NCI-H2227 (cell line): ENCODE data around the gene PCGF6.

Experiments
- DNase-seq: peaks from one replicate; lab custom pipeline; 2025; ENCODE audit not compliant: unreplicated experiment; lab: John Stamatoyannopoulos, UW

Gene PCGF6

DNA sequence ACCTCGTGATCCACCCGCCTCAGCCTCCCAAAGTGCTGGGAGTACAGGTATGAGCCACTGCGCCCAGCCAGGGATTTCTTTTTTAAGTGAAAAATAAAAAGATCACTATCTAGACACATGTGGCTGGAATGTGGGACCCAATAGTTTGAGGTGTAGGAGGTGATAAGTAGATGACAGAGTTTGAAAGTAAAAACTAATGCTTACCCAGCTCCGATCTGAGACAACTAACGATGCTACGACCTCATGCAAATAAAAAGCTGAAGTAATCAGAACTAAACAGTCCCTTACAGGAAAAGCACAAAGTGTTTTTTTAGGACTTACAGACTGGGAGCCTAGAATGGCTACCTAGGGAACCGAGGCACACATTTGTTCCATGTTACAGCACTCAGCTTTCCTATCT is 23.0 kb downstream of the PCGF6 start:
- no peak for DNase-seq

DNA sequence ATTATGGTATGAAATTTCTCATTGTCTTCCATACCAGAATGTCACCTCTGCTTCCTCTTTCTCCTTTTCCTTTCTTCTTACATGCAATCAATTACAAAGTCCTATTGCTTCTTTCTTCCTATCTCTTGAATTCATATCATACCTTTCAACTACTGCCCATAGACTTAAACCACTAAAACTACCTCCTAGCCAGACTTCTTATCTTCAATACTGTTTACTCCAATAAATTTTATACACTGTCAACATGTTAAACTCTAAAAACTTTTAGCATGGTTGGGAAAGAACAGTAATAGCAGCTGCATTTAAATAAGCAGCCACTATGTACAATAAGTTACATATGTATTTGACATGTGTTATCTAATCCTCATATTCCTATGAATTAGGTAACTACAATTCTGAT is 34.9 kb downstream of the PCGF6 start:
- no peak for DNase-seq

DNA sequence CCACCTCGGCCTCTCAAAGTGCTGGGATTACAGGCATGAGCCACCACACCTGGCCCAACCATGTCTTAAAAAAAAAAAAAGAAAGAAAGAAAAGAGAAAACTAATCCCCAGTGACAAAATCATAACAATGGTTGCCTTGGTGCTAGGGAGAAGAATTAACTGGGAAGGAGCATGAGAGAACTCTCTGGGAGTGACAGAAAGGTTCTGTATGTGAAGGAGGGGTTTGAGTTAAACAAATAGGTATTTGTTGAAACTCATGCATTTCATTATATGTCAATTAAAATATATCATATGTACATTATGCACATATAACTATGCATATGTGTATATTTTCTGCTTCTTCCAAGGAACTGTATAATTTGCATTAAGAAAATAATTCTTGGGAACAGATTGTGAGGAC is 40.7 kb downstream of the PCGF6 start:
- DNase-seq: no peak

DNA sequence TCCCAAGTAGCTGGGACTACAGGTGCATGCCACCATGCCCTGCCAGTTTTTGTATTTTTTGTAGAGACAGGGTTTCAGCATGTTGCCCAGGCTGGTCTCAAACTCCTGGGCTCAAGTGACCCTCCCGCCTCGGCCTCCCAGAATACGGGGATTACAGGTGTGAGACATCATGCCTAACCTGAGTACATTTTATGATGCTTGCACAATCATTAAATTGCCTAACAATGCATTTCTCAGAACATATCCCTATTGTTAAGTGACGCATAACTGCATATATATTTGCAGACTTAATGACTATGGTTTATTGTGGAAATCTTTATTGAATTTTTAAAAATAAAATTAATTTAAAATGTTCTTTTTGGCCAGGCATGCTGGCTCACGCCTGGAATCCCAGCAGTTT is 43.3 kb downstream of the PCGF6 start:
- DNase-seq: no peak

DNA sequence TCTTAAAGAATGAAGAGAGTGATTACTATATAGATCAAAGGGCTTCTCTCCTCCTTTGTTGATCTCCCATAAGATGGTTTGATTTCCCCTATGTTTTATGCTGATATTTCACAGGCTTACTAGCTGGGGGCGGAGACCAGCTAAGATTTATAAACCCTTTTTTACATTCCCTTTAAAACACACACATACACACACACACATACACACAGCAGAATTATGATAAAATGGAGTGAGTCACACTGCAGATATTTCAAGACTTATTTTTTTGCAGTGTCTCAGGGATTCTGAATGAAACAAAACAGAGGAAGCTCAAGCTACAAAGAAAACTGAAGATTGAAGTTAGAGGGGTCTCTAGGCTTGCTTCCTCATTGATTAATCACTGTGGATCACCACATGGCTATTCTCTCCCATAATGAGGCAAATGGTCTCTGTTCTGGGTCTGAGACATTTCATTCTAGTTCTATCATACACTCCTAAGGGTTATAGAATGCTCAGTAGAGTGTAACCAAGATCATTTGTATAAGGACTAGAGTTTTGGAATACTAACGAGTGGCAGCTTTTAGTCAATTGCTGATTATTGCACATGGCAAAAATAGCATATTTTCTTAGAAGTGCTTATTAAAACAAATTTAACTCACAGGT is 55.4 kb downstream of the PCGF6 start:
- peak; percentile 5 for DNase-seq

DNA sequence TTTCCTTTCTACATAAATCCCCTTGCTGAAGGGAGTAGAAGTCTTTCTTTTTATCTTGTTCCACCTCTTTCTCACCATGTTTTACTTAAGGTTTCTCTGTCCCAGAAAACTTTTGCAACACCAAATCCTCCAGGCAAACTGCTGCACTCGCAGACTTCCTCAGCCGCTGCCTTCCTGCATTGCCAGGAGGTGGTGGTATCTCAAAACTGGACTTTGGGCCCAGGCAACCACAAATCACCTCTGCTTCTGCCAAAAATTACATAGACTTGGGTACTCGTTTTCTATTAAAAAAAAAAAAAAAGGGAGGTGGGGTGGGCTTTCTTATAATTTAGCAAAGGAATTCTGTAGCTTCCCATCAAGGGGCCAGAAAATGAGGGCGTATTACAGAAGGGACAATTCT is 59.4 kb downstream of the PCGF6 start:
- no peak for DNase-seq

DNA sequence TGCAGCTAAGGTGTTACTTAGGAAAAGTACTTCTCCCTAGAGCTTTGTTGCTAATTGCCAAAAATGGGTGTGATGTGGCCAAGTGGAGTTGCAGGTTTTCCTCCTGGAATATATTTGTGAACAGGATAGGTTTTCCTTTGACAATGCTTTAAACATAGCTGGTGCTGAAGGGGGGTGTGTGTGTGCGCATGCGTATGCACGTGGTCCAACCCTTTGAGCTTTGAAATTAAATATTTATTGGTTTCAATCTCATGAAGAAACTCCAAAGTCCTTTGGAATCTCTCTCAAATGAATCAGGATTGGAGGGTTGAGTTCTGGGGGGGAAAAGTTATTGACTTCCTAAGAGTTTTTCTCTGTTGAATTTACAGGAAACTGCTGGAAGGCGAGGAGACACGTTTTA is 62.9 kb downstream of the PCGF6 start:
- DNase-seq: no peak

DNA sequence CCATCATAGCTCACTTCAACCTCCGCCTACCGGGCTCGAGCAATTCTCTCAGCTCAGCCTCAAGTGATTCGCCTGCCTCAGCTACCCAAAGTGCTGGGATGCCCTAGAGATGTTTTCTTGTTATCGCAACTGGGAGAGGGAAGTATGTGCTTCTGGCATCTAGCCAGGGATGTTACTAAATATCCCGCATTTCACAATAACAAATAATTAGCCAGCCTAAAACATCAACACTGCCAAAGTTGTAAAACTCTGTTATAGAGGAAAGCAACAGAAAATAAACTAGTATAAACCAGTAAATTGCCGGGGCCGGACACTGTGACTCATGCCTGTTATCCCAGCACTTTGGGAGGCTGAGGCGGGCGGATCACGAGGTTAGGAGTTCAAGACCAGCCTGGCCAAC is 66.8 kb downstream of the PCGF6 start:
- no peak for DNase-seq

DNA sequence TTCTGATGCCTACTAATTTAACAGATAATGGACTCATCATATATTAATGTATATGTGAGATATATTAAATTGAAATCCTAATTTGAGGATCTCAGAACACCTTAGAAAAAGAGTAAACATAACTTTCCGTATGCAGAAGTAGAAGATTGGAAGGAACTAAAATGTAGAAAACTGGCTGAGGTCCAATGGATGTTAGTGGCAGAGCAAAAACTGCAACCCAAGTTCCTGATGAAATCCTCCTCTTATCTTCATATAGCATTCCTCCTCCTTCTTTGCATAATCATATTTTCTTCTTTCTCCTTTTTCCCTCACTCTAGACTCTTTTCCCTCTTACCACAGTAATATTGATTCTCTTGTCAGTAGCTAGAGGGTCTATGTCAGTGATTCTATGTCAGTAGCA is 68.0 kb downstream of the PCGF6 start:
- no peak for DNase-seq

DNA sequence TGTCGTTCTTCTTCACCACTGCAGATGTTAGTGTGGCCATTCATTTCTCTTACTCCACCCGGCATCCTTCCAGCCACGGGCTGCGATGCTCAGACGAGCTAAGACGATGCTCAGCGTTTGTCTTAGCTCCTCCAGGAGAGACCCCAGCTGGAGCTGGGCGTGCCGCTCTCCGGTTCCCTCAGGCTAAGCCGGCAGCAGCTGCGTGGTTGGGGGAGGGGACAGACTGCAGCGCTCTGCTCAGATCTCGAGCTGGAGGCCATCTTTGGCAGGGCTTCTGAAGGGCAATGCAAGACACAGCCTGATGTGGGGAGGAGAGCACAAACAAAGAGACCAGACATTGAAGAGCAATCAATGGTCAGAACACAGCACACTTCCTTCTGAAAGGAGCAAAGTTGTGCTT is 69.2 kb downstream of the PCGF6 start:
- peak; percentile 92 for DNase-seq

DNA sequence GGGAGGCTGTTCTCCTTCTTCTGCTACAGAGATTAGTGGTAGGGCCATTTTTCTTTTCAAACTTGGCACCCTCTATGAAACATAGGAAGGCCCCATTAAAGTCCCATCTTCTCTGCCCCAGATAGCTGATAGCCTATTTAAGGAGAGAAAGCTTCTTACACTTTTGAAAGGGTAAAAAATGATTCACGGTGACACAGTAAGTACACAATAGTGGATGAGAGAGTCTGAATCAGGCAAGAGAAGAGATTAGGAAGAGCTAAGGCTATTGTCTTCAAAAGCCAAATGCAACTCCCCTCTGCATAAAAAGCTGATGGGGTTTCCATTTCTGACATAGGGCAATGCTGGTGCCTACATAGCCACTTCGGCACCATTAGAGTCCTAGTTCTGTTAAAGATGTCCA is 70.4 kb downstream of the PCGF6 start:
- no peak for DNase-seq

DNA sequence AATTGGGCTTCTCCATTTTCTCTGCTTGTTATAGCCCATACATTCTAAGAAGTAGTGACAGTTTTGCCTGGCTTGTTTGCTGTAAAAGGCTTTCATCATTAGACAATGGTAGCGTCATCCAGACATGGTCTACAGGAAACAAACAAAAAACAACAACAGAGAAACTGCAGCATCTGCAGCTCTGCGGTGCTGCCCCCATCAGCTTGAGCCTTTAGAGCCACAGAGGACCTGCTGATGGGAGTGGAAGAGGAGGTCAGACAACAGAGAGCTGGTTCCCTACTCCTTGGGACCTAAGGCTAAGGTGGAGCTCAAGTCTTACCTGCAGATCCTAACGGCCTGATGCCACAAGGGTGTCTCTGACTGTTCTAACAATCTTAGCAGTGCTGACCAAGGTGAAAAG is 70.9 kb downstream of the PCGF6 start:
- DNase-seq: peak; percentile 6

DNA sequence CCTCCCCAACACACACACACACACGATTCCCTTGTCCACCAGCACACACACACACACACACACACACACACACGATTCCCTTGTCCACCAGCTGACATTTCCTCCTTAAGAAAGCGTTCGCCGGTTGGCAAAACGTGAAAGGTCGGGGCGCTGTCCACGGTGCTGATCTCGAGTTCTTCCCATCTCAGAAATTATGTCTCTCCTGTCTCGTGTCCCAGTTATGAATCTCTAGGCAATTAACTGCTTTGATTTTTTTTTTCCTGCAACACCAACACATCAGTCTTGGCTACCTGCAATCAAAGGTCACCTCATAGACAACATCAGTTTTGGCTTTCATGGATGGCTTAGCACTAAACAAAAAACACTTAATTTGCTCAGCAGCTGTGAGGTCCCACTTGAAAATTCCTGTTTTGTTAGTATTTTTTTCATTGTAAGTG is 72.1 kb downstream of the PCGF6 start:
- DNase-seq: peak; percentile 49

DNA sequence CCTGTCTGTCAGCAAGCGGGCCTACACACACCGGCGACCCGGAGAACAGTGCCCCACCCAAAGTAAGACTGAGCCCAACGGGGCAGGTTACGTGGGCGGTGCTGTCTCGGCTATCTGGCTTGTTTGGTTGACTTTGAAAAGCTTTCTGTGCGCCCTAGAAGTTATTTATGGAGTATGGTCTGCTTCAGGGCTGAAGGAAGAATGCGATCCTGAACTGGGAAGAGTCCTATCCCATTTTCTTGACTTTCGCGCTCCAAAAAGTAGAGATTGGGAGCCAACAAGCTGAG is 72.5 kb downstream of the PCGF6 start:
- no peak for DNase-seq

DNA sequence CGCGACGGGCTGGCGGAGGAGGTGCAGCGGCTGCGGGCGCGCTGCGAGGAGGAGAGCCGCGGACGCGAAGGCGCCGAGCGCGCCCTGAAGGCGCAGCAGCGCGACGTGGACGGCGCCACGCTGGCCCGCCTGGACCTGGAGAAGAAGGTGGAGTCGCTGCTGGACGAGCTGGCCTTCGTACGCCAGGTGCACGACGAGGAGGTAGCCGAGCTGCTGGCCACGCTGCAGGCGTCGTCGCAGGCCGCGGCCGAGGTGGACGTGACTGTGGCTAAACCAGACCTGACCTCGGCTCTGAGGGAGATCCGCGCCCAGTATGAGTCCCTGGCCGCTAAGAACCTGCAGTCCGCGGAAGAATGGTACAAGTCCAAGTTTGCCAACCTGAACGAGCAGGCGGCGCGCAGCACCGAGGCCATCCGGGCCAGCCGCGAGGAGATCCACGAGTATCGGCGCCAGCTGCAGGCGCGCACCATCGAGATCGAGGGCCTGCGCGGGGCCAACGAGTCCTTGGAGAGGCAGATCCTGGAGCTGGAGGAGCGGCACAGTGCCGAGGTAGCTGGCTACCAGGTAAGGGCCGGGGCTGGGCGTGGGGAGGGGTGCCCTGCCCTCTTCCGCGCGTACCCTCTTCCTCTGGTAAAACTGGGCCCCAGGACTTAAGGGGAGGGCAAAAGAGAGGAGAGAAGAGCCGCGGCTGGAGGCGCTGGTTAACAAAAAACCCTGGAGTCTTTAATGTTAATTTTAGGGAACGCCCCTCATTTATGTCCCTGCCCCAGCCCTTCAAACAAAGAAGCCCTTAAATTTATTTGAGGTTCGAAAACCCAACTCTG is 73.0 kb downstream of the PCGF6 start:
- DNase-seq: peak; percentile 24

DNA sequence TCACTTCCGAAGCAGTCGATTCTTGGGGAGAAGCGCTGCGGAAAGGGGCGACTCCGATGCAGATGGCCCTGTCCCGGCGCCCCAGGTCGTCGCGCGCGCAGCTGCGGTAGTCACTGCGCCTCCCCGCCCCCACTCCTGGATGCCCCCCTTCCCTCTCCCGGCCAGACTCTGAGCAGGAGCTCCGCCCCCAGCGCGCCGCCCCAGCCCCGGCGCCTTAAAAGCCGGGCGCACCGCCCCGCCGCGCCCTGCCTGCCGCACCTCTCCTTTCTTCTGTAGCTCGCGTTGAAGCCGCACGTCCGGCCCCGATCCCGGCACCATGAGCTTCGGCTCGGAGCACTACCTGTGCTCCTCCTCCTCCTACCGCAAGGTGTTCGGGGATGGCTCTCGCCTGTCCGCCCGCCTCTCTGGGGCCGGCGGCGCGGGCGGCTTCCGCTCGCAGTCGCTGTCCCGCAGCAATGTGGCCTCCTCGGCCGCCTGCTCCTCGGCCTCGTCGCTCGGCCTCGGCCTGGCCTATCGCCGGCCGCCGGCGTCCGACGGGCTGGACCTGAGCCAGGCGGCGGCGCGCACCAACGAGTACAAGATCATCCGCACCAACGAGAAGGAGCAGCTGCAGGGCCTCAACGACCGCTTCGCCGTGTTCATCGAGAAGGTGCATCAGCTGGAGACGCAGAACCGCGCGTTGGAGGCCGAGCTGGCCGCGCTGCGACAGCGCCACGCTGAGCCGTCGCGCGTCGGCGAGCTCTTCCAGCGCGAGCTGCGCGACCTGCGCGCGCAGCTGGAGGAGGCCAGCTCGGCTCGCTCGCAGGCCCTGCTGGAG is 73.8 kb downstream of the PCGF6 start, which contains the start of gene INA:
Gene INA (plus strand): TSS at position 243 of the 817 bp plus-strand sequence. CDS start 74 bp downstream, at position 317.
- peak; percentile 88 for DNase-seq

DNA sequence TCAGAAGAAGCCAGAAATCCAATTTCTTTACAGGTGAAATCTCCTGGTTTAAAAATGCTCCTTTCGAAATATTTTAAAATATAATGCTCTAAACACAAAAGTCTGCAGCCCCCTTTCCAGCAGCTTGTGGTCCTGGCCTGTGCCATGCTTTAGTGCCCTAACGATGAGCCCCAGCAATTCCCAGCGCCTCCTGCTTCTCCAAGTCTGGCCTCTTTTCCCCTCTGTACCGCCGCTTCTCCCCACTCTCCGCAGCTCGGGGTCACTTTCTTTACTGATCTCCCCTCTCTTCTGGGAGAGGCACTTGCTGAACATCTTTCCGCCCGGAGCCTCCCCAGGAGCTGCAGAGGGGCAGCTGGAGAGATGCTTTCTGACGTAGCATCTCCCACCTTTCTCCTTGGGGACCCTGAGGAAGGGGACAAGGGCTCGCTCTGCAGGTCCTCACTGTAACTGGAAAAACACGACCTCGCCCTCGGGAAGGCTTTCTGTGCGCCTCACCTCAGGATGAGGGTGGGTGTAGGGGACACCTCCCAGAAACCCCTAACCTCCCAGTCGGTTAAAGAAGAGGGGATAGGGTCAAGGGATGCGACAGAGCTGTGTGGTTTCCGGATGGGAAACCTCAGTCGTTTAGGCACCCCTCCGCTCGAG is 74.6 kb downstream of the PCGF6 start:
- DNase-seq: no peak

DNA sequence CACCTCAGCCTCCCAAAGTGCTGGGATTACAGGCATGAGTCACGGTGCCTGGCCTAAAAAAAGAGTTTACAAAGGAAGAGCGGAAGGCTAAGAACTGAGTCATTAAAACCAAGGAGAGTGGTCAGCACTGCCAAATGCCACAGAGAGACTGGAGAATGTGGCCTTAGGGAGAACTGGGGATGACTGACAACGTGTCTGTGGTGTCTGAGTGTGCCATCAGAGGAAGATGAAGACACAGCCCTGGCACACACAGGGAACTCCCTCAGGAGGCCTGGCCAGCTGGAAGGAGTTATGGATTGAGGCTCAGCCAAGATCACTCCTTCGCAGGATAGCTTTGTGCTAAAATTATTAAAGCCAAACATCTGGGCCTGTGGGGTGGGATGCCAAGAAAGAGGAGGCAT is 77.9 kb downstream of the PCGF6 start:
- no peak for DNase-seq

DNA sequence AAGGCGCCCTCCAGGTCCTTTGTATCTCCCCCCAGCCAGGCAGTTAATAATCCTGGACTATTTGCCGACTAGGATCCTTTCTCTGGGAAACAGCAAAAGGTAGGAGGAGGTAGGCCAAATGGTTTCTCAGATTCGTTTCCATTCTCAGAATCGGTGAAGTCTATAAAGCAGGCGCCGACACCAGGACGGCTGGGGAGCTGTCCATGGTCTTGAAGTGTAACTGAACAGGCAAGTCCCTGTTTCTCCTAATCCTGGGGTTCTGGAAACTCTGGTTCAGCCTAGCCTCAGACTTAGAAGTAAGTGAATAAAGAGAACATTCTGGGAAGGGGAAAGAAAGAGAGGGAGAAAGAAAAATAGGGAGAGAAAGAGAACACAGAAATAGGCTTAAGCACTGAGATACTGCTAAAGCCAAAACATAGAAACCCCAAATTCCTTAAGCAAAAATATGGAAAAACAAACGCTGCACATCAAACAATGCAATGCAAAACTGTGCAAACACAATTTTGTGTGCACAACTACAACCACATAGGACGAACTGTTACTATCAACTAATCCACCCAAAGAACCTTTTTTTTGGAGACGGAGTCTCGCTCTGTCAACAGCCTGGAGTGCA is 85.1 kb downstream of the PCGF6 start:
- DNase-seq: no peak

DNA sequence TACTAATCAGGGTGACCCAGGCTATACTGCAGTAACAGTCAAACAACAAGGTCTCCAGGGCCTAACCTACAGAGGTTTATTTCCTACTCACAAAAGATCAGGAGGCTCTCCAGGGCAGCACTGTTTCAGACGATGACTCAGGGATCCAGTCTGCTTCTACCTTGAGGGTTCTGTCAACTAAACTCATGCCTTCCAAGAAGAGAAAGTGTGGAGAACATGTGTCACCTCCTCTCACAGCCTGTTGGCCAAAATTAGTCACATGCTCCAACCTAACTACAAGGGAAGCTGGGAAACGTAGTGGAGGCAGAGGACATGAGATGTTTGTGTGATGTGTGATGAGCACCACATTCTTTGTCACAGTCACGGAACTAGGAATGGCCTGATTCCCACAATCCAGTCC is 88.7 kb downstream of the PCGF6 start:
- no peak for DNase-seq

DNA sequence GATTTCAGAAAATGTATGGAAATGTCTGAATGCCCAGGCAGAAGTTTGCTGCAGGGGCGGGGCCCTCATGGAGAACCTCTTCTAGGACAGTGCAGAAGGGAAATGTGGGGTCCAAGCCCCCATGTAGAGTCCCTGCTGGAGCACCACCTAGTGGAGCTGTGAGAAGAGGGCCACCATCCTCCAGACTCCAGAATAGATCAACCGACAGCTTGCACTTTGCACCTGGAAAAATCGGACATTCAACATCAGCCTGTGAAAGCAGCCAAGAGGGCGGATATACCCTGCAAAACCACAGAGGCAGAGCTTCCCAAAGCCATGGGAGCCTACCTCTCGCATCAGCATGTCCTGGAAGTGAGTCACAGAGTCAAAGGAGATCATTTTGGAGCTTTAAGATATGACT is 91.0 kb downstream of the PCGF6 start:
- no peak for DNase-seq
